Heart right ventricle (tissue), 16 donors: Measurements from ENCODE around the gene PLCB1. TPM values are rescaled to one million over a fixed set of nuclear protein-coding genes. Genes with fewer than 3 reads are reported as not detected.

Experiments used
- ATAC-seq, 8 donors: fragments of 200-7000 bp; cut with Tn5 transposase; one replicate each; pipeline ENCODE4 v1.9.1; 2020; ENCODE audit warnings: mild to moderate bottlenecking in 8 of 8, moderate library complexity in 8 of 8, moderate number of reproducible peaks in 1 of 8
- DNase-seq, 2 donors: peaks; one replicate each; pipeline ENCODE4 v3.0.0-alpha.2; 2020
- H3K27ac ChIP-seq, 10 donors: fragments of 200-600 bp; sonication (generic) in 2 of 10; one replicate each; pipeline versions ENCODE4 v1.5.0 to v1.8.0; 2020 to 2022; ENCODE audit warnings: mild to moderate bottlenecking in 3 of 10
- H3K27me3 ChIP-seq, 7 donors: fragments of 200-600 bp; one replicate each; pipeline ENCODE4 v1.8.0; 2021 to 2022; ENCODE audit warnings: mild to moderate bottlenecking in 2 of 7
- H3K36me3 ChIP-seq, 9 donors: fragments of 200-600 bp; sonication (generic) in 1 of 9; one replicate each; pipeline versions ENCODE4 v1.5.0 to v1.8.0; 2020 to 2022; ENCODE audit warnings: mild to moderate bottlenecking in 2 of 9
- H3K4me1 ChIP-seq, 9 donors: fragments of 200-600 bp; sonication (generic) in 1 of 9; one replicate each; pipeline versions ENCODE4 v1.5.0 to v1.8.0; 2020 to 2022; ENCODE audit warnings: mild to moderate bottlenecking in 4 of 9
- H3K4me3 ChIP-seq, 10 donors: fragments of 200-600 bp; sonication (generic) in 2 of 10; one replicate each; pipeline versions ENCODE4 v1.5.0 to v1.8.0; 2020 to 2022; ENCODE audit warnings: mild to moderate bottlenecking in 7 of 10, moderate library complexity in 2 of 10
- H3K9me3 ChIP-seq, 11 donors: fragments of 200-600 bp in 10 of 11; sonication (generic) in 2 of 11; one replicate each; pipeline versions ENCODE4 v1.5.0 to v1.8.0; 2013 to 2022; ENCODE audit warnings: mild to moderate bottlenecking in 2 of 11, control low read depth in 1 of 11, moderate library complexity in 1 of 11
- WGBS, 2 donors: extraction: QIAGEN DNeasy Blood & Tissue Kit; methylation state at CpG; one replicate each; pipeline ENCODE4 v1.1.7; 2013; ENCODE audit warnings: inconsistent platforms in 1 of 2; 5-methylcytosine and 5-hydroxymethylcytosine counted together
- intact Hi-C, 10 donors: fragments of 100-400 bp; cut with DNase I; formaldehyde crosslinking; loops; one replicate each; pipeline versions ENCODE4 v1.11.1 to v1.14.2; 2022
- polyA plus RNA-seq, 2 donors: library from polyadenylated mRNA; stranded (reverse); fragments of 200-250 nt; gene quantifications; one replicate each; pipeline ENCODE4 v1.2.3, GENCODE V29; 2013
- total RNA-seq, 10 donors: library from RNA; stranded (reverse); fragmentation: NEBNext Ultra II Directional in 3 of 10; extraction: Animal tissue kit (Norgen Biotek cat#: 25700) in 3 of 10; gene quantifications; one replicate each; pipeline versions ENCODE4 v1.2.1 to v1.2.4, GENCODE V29; 2021 to 2023
- TF ChIP-seq, protein P1 (sequence below), 9 donors: fragments of 200-600 bp; sonication (generic) in 2 of 9; IDR thresholded peaks; one replicate each; pipeline versions ENCODE4 v1.5.0 to v1.8.0; 2021 to 2022; ENCODE audit warnings: antibody characterized with exemption in 9 of 9, mild to moderate bottlenecking in 5 of 9, moderate library complexity in 1 of 9
- donor health status: Arrhythmogenic right ventricular cardiomyopathy.
- donor health status: ischemic (EF 13 %, LVEDD 7.1; RV severe dilation, severe dysfunction).
- donor health status: healthy with polysubstance abuse.
- donor health status: DM: no; HTN: yes; CAD: no.
- donor health status: DM: no; HTN: no; CAD: no.
- donor health status: ischemic (EF 25% LVEDD 6.9; RV normal size, moderate dysfunction).
- donor health status: ischemic (EF 25% LVEDD 5.7; RV mildly dilated, moderate dysfunction).
- donor health status: healthy.
- donor health status: DM: yes; HTN: yes; CAD: no.
- donor health status: Ischemic cardiomyopathy.
- donor health status: ischemic (EF 35%, LVEDD 5.7; RV mildly dilated, moderate dysfunction).
- donor health status: nonischemic (EF 11% LVEDD 7.7; RV severe dilation, severe dysfunction).
- donor health status: DM: yes; HTN: yes; CAD: no.
- donor health status: PGD.
- donor health status: ischemic (EF 29% LVEDD 5.4; RV normal size, mild dysfunction).
- donor health status: nonischemic (EF 23%, LVEDD 6.1; RV moderate dilation, normal function).

Gene PLCB1
- total and polyA plus RNA-seq, 12 donors = 2.2 to 12.7 (median 7.1) TPM

DNA sequence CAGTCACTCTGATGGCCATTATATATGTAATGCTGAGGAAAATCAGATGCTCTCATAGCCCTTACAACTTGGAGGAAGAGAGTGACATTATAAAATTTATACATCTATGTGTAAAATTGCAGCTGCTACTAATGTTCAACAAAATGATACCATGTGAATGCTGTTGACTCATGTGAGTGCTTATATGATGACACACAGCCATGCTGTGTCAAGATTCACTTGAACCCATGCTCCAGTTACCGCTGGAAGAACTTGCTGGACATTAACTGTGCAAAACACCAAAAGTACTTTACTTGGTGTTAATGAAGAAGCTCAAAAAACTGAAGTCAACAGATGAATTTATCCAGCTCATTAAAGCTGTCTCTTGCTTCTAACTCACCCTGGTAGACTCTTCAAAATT, 617.9 kb downstream of the PLCB1 start:
- no peak for ATAC-seq
- Histone ChIP-seq H3K36me3 (peaks cover 0 to 15% (median 0%) of the 10 kb centered on the region in 9 donors), H3K27me3 (no peaks in the 10 kb centered on the region), H3K4me3 (no peak overlapping the region), H3K4me1 (no peaks in the 10 kb centered on the region), H3K9me3 (no peaks in the 10 kb centered on the region), H3K27ac (no peak overlapping the region)
- TF ChIP-seq, protein P1, sequence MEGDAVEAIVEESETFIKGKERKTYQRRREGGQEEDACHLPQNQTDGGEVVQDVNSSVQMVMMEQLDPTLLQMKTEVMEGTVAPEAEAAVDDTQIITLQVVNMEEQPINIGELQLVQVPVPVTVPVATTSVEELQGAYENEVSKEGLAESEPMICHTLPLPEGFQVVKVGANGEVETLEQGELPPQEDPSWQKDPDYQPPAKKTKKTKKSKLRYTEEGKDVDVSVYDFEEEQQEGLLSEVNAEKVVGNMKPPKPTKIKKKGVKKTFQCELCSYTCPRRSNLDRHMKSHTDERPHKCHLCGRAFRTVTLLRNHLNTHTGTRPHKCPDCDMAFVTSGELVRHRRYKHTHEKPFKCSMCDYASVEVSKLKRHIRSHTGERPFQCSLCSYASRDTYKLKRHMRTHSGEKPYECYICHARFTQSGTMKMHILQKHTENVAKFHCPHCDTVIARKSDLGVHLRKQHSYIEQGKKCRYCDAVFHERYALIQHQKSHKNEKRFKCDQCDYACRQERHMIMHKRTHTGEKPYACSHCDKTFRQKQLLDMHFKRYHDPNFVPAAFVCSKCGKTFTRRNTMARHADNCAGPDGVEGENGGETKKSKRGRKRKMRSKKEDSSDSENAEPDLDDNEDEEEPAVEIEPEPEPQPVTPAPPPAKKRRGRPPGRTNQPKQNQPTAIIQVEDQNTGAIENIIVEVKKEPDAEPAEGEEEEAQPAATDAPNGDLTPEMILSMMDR (IDR thresholded peaks at IDR 0.05) = no peak
- 87 to 89% methylated on average over 1 of the region's 1 CpG for WGBS, 2 donors
- DNase-seq = no peak
- intact Hi-C loops = loop anchor here in 7 of 10 donors (5.0 to 10.0 kb wide), 5 partner anchors 605 to 857 kb away; no protein-coding TSS in a partner anchor

DNA sequence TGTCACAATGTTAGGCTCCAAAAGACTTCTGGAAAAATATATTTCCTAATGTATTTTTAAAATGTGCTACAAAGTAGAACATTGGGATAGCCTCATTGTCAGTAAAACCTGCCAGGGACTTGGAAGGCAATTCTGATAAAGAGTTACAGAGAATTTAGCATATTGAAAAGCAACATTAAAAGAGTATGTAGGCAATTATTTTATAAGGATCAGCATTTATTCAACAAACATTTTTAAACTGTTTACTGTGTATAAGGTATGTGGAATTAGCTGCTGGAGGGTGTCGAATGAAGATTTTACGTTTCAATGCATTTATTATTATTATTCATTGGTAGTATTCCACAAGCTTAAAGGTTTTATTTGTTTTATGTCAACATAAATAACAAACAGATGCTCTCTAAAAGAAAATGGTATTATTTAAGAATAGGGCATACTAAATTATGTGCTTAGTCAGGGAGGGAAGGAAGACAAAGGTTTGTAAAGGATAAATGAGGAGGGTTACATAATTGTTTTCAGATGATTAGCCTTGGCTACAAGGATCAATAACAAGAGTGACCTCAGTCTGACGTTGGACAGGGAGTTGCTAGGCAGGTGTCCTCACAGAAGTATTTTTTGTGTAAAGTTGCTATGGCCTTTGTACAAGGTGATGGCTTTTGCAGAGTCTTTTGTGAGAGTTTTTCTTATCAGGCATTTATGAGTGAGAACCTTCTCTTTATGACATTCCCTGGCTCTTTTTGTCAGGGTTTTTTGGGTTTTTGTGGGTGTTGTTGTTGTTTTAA, 623.5 kb downstream of the PLCB1 start:
- H3K9me3 ChIP-seq = no peaks in the 10 kb centered on the region
- H3K4me1 ChIP-seq = peaks cover 0 to 11% (median 0%) of the 10 kb centered on the region in 9 donors
- intact Hi-C loops = loop anchor here in 6 of 10 donors (10.0 kb wide), 4 partner anchors 599 to 849 kb away; no protein-coding TSS in a partner anchor
- peaks cover 0 to 15% (median 0%) of the 10 kb centered on the region in 9 donors for H3K36me3 ChIP-seq
- ATAC-seq (no peak), DNase-seq (no peak)
- 84 to 90% methylated on average over 3 of the region's 3 CpGs for WGBS, 2 donors
- H3K27ac ChIP-seq = no peak overlapping the region
- TF ChIP-seq, protein P1 (IDR thresholded peaks at IDR 0.05) = no peak
- no peak overlapping the region for H3K4me3 ChIP-seq
- H3K27me3 ChIP-seq = no peaks in the 10 kb centered on the region

DNA sequence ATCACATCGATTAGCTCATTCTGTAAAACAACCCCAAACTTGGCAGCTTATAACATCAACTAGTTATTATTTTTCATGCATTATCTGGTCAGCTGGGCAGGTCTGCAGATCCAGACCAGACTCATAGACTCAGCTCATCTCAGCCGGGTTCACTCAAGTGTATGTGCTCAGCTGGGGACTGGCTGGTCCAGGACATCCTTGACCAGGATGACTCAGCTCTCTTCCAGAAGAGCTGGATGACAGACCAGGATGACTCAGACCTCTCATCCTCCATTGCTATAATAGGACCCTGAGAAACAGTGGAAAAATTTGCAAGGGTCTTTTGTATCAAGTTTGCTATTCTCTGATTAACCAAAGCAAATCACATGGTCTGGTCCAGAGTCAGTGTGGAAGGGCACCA, 624.3 kb downstream of the PLCB1 start:
- DNase-seq (peak in 1 of 2 donors; percentile 5), ATAC-seq (peak in 4 of 8 donors; percentile 37 to 91 (median 64))
- WGBS, 2 donors = 79 to 81% methylated on average over 2 of the region's 2 CpGs
- Histone ChIP-seq H3K27ac (no peak overlapping the region), H3K4me1 (peaks cover 0 to 11% (median 0%) of the 10 kb centered on the region in 9 donors), H3K36me3 (peaks cover 0 to 24% (median 0%) of the 10 kb centered on the region in 9 donors), H3K9me3 (no peaks in the 10 kb centered on the region), H3K27me3 (no peaks in the 10 kb centered on the region), H3K4me3 (no peak overlapping the region)
- TF ChIP-seq, protein P1 (IDR thresholded peaks at IDR 0.05) = no peak
- intact Hi-C loops = loop anchor here in 6 of 10 donors (10.0 kb wide), 4 partner anchors 598 to 848 kb away; no protein-coding TSS in a partner anchor

DNA sequence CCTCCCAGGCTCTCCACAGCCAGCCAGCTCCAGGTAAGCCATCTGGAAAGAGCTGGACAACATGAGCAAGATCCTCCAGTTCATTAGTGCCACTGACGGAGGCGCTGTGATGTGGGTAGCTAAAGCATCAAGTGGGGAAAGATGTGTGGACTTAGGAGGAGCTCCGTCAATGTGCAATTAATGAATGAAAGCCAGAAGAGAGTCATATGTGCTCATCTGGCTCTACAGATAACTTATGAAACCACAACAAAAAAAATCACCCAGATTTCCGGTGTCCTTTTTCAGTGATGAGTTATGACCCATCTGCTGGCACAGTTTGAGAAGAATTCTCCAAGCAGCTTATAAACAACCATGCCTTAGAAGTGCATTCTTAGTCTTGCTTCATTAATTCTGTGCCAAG, 625.1 kb downstream of the PLCB1 start:
- peak in 1 of 8 donors; percentile 29 for ATAC-seq
- Histone ChIP-seq H3K27ac (no peak overlapping the region), H3K4me3 (no peak overlapping the region), H3K4me1 (peaks cover 0 to 11% (median 0%) of the 10 kb centered on the region in 9 donors), H3K9me3 (no peaks in the 10 kb centered on the region), H3K27me3 (no peaks in the 10 kb centered on the region), H3K36me3 (peaks cover 0 to 26% (median 0%) of the 10 kb centered on the region in 9 donors)
- DNase-seq = no peak
- intact Hi-C loops = loop anchor here in 6 of 10 donors (10.0 kb wide), 4 partner anchors 598 to 848 kb away; no protein-coding TSS in a partner anchor
- TF ChIP-seq, protein P1 (IDR thresholded peaks at IDR 0.05) = no peak
- 83 to 89% methylated on average over 4 of the region's 4 CpGs for WGBS, 2 donors
